OCI-LY7 (cell line): ENCODE data around the gene AKAP10. TPM values are rescaled to one million over a fixed set of nuclear protein-coding genes. Genes with fewer than 3 reads are reported as not detected.

Experiments
- BruUV-seq: library from RNA; stranded (reverse); fragments of 400-500 nt; replicated peaks from 2 replicates; lab custom pipeline; 2021; lab: Mats Ljungman, UMichigan
- CTCF ChIA-PET: fragments of 300-600 bp; sonication (Branson Sonifier 250); formaldehyde crosslinking; loops from one replicate; lab custom pipeline; 2022; ENCODE audit warnings: antibody characterized with exemption; ENCODE audit not compliant: unreplicated experiment; lab: Charles Lee
- POLR2A ChIA-PET: fragments of 300-600 bp; sonication (Branson Sonifier 250); formaldehyde crosslinking; loops from one replicate; lab custom pipeline; 2022; ENCODE audit warnings: antibody characterized with exemption; lab: Charles Lee
- DNase-seq: peaks from one replicate; pipeline ENCODE4 v3.0.0-alpha.2; 2015; ENCODE audit warnings: low spot score
- H2AFZ ChIP-seq: fragments of 200-600 bp; sonication (generic), shearing (Covaris generic); 2 replicates; pipeline ENCODE4 v1.6.1; 2014; ENCODE audit warnings: mild to moderate bottlenecking, antibody characterized with exemption, low read length, moderate library complexity
- H3K27ac ChIP-seq: fragments of 200-600 bp; sonication (generic); 2 replicates; pipeline ENCODE4 v1.5.1; 2014; ENCODE audit warnings: mixed run types, low read depth, mild to moderate bottlenecking, moderate library complexity, low read length, inconsistent platforms; ENCODE audit not compliant: poor library complexity, severe bottlenecking
- H3K36me3 ChIP-seq: fragments of 200-600 bp; sonication (generic); 2 replicates; pipeline ENCODE4 v1.6.1; 2014; ENCODE audit warnings: mild to moderate bottlenecking, antibody characterized with exemption, low read length, moderate library complexity, mixed read lengths; ENCODE audit not compliant: insufficient read depth
- H3K4me1 ChIP-seq: fragments of 200-600 bp; sonication (generic); 2 replicates; pipeline ENCODE4 v1.5.1; 2014; ENCODE audit warnings: mild to moderate bottlenecking, low read length; ENCODE audit not compliant: insufficient read depth, poor library complexity, severe bottlenecking
- H3K4me2 ChIP-seq: fragments of 200-600 bp; sonication (generic); 2 replicates; pipeline ENCODE4 v1.6.1; 2014; ENCODE audit warnings: mild to moderate bottlenecking, low read length
- H3K4me3 ChIP-seq: fragments of 200-600 bp; sonication (generic); 2 replicates; pipeline ENCODE4 v1.5.1; 2014; ENCODE audit warnings: mild to moderate bottlenecking, low read depth, low read length; ENCODE audit not compliant: poor library complexity, severe bottlenecking
- H3K79me2 ChIP-seq: fragments of 200-600 bp; sonication (generic); 2 replicates; pipeline ENCODE4 v1.6.1; 2016; ENCODE audit warnings: low read depth, mild to moderate bottlenecking, low read length, moderate library complexity, mixed read lengths; ENCODE audit not compliant: insufficient read depth
- H3K9me2 ChIP-seq: fragments of 200-600 bp; sonication (generic); 2 replicates; pipeline ENCODE4 v1.6.1; 2016; ENCODE audit warnings: mild to moderate bottlenecking, low read length, mixed read lengths; ENCODE audit not compliant: insufficient read depth
- H3K9me3 ChIP-seq: fragments of 200-600 bp; sonication (generic); 2 replicates; pipeline ENCODE4 v1.6.1; 2014; ENCODE audit warnings: mild to moderate bottlenecking, mixed run types, low read length, mixed read lengths
- H4K20me1 ChIP-seq: fragments of 200-600 bp; sonication (generic); 2 replicates; pipeline ENCODE4 v1.6.1; 2014; ENCODE audit warnings: mild to moderate bottlenecking, antibody characterized with exemption, low read length, moderate library complexity, mixed read lengths; ENCODE audit not compliant: insufficient read depth
- EZH2phosphoT487 ChIP-seq: fragments of 200-600 bp; sonication (generic); IDR thresholded peaks from 2 replicates; pipeline ENCODE4 v1.6.1; 2018; ENCODE audit warnings: low read depth, borderline replicate concordance, mild to moderate bottlenecking, mixed run types, antibody characterized with exemption, low read length, moderate library complexity, mixed read lengths
- intact Hi-C: fragments of 100-400 bp; cut with micrococcal nuclease; formaldehyde crosslinking; loops from one replicate; pipeline ENCODE4 v1.10.0; 2022; ENCODE audit not compliant: unreplicated experiment
- total RNA-seq, 2 experiments: library from RNA; depleted of rRNA in 1 of 2; stranded (reverse); fragments of >200 nt in 1 of 2; shearing (Covaris generic) in 1 of 2; gene quantifications; 2 replicates each; pipeline ENCODE4 v1.2.3, GENCODE V29; 2014 to 2022
- TF ChIP-seq, protein P1 (sequence below): fragments of 200-600 bp; sonication (generic); conservative IDR thresholded peaks from 2 replicates; pipeline ENCODE4 v1.5.1; 2014; ENCODE audit warnings: mild to moderate bottlenecking, antibody characterized with exemption, low read length, moderate library complexity, mixed read lengths

AKAP10 gene
- total RNA-seq, 2 experiments from 2014 or later: 20.5 to 35.7 TPM

DNA sequence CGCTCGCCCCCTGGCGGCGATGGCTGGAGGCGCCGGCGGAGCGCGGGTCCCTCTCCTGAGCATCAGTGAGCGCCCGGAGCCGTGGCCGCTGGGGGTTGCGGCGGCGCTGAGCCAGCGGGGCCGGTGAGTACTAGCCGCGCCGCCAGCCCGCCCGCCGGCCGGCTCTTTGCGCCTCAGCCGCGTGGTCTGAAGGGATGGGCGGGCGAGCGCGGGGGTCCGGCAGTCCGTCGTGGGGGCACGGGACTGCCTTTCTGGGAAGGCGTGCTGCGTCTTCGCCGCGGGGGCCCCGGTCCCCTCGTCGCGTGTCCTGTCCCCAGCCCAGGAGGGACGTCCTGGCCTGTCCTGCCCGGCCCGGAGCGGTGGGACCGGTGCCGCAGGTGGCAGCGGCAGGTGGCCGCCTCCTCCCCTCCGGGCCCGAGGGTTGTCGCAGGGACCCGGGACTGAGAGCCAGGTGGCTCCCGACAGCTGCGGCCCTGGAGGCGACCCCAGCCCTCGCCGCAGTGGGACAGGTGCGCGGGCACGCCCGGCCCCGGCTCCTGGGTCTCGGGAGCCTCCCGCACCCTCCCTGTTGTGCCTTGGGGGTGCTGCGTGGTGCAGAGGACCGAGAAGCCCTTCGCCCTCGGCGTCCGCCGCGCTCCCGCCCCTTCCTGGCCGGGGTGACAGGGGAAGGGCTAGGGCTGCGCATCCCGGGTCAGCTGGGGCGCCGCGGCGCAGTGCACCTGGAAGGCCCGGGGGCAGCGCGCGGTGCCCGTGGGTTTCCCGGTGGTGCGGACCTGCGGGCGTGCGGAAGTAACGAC, 31.9 kb upstream of the AKAP10 start, which contains the start of gene SPECC1:
TSS of gene SPECC1 (plus strand) at position 58 of the 797 bp plus-strand sequence. CDS start 87,293 bp downstream, outside the sequence.
- H3K9me2 ChIP-seq: no peaks in the 10 kb centered on the region
- H3K27ac ChIP-seq: no peak within 1 kb of the TSS
- H3K4me1 ChIP-seq: peaks cover 4% of the 10 kb centered on the region
- no peak for TF ChIP-seq EZH2phosphoT487
- TF ChIP-seq, protein P1, sequence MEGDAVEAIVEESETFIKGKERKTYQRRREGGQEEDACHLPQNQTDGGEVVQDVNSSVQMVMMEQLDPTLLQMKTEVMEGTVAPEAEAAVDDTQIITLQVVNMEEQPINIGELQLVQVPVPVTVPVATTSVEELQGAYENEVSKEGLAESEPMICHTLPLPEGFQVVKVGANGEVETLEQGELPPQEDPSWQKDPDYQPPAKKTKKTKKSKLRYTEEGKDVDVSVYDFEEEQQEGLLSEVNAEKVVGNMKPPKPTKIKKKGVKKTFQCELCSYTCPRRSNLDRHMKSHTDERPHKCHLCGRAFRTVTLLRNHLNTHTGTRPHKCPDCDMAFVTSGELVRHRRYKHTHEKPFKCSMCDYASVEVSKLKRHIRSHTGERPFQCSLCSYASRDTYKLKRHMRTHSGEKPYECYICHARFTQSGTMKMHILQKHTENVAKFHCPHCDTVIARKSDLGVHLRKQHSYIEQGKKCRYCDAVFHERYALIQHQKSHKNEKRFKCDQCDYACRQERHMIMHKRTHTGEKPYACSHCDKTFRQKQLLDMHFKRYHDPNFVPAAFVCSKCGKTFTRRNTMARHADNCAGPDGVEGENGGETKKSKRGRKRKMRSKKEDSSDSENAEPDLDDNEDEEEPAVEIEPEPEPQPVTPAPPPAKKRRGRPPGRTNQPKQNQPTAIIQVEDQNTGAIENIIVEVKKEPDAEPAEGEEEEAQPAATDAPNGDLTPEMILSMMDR: peak; percentile 87
- peak; percentile 75 for DNase-seq
- CTCF ChIA-PET: no interaction called here
- BruUV-seq: no TSS peak
- H3K4me2 ChIP-seq: peak within 1 kb of the TSS; percentile 85
- intact Hi-C loops: loop anchor here (1.0 kb wide), 1 partner anchor 16 kb away; no protein-coding TSS in a partner anchor
- POLR2A ChIA-PET: interaction anchor here (0.7 kb wide), 1 partner anchor 78 kb away, joined by 4 read pairs; no protein-coding TSS in a partner anchor
- peak within 1 kb of the TSS; percentile 69 for H3K4me3 ChIP-seq
- no peaks in the 10 kb centered on the region for H3K36me3 ChIP-seq
- H2AFZ ChIP-seq: peak within 1 kb of the TSS; percentile 90
- H4K20me1 ChIP-seq: no peaks in the 10 kb centered on the region
- no peaks in the 10 kb centered on the region for H3K79me2 ChIP-seq
- no peaks in the 10 kb centered on the region for H3K9me3 ChIP-seq

DNA sequence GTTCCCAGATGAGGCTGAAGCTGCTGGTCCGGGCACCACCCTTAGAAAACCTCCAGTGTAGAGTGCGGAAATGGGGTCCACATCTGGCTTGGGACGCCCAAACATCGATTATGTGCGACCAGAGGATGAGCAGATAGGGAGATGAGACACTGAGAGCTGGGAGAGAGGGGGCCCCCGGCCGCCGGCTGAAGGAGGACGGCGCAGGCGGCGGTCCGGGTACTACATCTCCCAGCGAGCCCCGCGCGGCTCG, 31.3 kb upstream of the AKAP10 start:
- DNase-seq: no peak
- peak overlapping the region; percentile 90; the same call in 1 of the 2 replicates for H2AFZ ChIP-seq
- peak overlapping the region; percentile 85 for H3K4me2 ChIP-seq
- POLR2A ChIA-PET: no interaction called here
- no peaks in the 10 kb centered on the region for H3K36me3 ChIP-seq
- no peaks in the 10 kb centered on the region for H3K9me2 ChIP-seq
- H3K4me1 ChIP-seq: peaks cover 4% of the 10 kb centered on the region
- H3K79me2 ChIP-seq: no peaks in the 10 kb centered on the region
- peak overlapping the region; percentile 69 for H3K4me3 ChIP-seq
- no peaks in the 10 kb centered on the region for H4K20me1 ChIP-seq
- intact Hi-C loops: loop anchor here (1.0 kb wide), 1 partner anchor 16 kb away; no protein-coding TSS in a partner anchor
- no TSS peak for BruUV-seq
- H3K27ac ChIP-seq: no peak overlapping the region
- no peaks in the 10 kb centered on the region for H3K9me3 ChIP-seq
- CTCF ChIA-PET: no interaction called here
- TF ChIP-seq, protein P1: no peak; the same call in 1 of the 2 replicates
- TF ChIP-seq EZH2phosphoT487: no peak
